NCI-H774 (cell line): ENCODE results near the gene CACNA2D3.
"Not testable (repeated sequence)": the region's sequence is repeated elsewhere in the genome, so short reads cannot be mapped to it uniquely, and the experiment has no call there.

Source experiments
- DNase-seq: peaks from one replicate; lab custom pipeline; 2025; lab: John Stamatoyannopoulos, UW

CACNA2D3 gene

GRCh38 chr3:54631516-54632325 is 509.4 kb downstream of the CACNA2D3 start:
- DNase-seq: no peak

GRCh38 chr3:54632326-54632665 is 509.9 kb downstream of the CACNA2D3 start:
- no peak for DNase-seq

- no peak for DNase-seq
These were observed 510.5 kb downstream of the CACNA2D3 start for GRCh38 chr3:54632834-54633233.

- DNase-seq: no peak
These were observed 511.2 kb downstream of the CACNA2D3 start for GRCh38 chr3:54633444-54634121.

- no peak for DNase-seq
These were observed 511.7 kb downstream of the CACNA2D3 start for GRCh38 chr3:54634122-54634469.

- not testable (repeated sequence) for DNase-seq
These were observed 517.5 kb downstream of the CACNA2D3 start for GRCh38 chr3:54639790-54640372.

- no peak for DNase-seq
These were observed 519.1 kb downstream of the CACNA2D3 start for GRCh38 chr3:54641226-54642014.

- DNase-seq: no peak
These were observed 519.8 kb downstream of the CACNA2D3 start for GRCh38 chr3:54642147-54642546.

GRCh38 chr3:54647721-54648120 is 525.4 kb downstream of the CACNA2D3 start:
- DNase-seq: no peak

GRCh38 chr3:54649551-54649950 is 527.2 kb downstream of the CACNA2D3 start:
- no peak for DNase-seq

GRCh38 chr3:54653456-54654195 is 531.3 kb downstream of the CACNA2D3 start:
- DNase-seq: no peak

- DNase-seq: no peak
These were observed 532.4 kb downstream of the CACNA2D3 start for GRCh38 chr3:54654776-54655175.

- DNase-seq: no peak
These were observed 537.0 kb downstream of the CACNA2D3 start for GRCh38 chr3:54659347-54659746.

GRCh38 chr3:54660714-54661132 is 538.4 kb downstream of the CACNA2D3 start:
- no peak for DNase-seq

- no peak for DNase-seq
These were observed 538.8 kb downstream of the CACNA2D3 start for GRCh38 chr3:54661151-54661550.

- no peak for DNase-seq
These were observed 541.2 kb downstream of the CACNA2D3 start for GRCh38 chr3:54663501-54664011.

- DNase-seq: no peak
These were observed 542.8 kb downstream of the CACNA2D3 start for GRCh38 chr3:54665016-54665600.

- no peak for DNase-seq
These were observed 545.9 kb downstream of the CACNA2D3 start for GRCh38 chr3:54668236-54668635.

GRCh38 chr3:54670201-54671000 is 548.0 kb downstream of the CACNA2D3 start:
- DNase-seq: no peak

- DNase-seq: no peak
These were observed 549.2 kb downstream of the CACNA2D3 start for GRCh38 chr3:54671511-54671910.
